GM18502 (cell line): ENCODE measurements around the gene CILP2.

Source experiments
- ATAC-seq: cut with Tn5 transposase; IDR thresholded peaks from one replicate; pipeline ENCODE4 v1.9.1; 2021; ENCODE audit warnings: mild to moderate bottlenecking; ENCODE audit not compliant: unreplicated experiment, poor library complexity

Gene CILP2

GRCh38 chr19:19527674-19528625 is 10.1 kb upstream of the CILP2 start:
- ATAC-seq: no peak

- no peak for ATAC-seq
Observed at GRCh38 chr19:19528721-19529490, 9.2 kb upstream of the CILP2 start, which contains the start of gene YJEFN3. TSS of gene YJEFN3 (plus strand) at chr19:19528911. CDS start at chr19:19528933, 22 bp downstream.

GRCh38 chr19:19529783-19530422 is 8.2 kb upstream of the CILP2 start:
- ATAC-seq: no peak

DNA sequence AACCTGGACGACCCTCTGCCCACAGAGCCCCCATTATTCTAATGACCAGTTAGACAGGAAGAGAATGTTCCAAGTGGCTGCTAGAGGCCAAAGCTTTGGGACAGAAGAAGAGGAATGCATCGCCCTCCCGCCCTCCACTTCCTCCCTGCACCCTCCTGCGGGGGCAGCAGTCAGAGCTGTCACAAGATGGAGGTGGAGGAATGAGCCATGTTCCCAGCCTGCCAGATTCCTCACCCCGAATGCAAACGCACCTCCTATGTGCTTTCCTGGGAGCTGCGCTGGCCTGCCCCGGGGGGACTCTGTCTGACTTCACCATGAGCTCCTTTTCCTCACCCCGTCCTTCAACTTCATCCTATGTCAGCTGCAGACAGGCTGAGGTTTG is 7.7 kb upstream of the CILP2 start:
- ATAC-seq: no peak

DNA sequence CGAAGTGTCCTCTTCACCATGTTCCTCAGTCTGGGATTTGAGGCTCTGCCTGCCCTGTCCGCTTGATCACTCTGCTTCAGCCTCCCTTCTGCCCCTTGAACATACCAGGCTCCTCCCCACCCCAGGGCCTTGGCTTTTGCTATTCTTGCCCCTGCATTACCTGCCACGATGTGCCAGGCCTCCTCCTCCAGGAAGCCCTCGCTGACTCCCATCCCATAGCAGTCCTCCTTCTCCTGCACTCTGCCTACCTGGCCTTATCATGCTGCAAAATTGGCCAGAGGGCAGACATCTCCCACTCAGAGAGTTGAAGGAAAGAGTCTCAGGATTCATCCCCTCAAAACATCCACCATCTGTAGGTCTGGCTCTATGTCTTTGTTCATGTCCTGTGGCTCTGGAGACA is 7.2 kb upstream of the CILP2 start:
- ATAC-seq: no peak

DNA sequence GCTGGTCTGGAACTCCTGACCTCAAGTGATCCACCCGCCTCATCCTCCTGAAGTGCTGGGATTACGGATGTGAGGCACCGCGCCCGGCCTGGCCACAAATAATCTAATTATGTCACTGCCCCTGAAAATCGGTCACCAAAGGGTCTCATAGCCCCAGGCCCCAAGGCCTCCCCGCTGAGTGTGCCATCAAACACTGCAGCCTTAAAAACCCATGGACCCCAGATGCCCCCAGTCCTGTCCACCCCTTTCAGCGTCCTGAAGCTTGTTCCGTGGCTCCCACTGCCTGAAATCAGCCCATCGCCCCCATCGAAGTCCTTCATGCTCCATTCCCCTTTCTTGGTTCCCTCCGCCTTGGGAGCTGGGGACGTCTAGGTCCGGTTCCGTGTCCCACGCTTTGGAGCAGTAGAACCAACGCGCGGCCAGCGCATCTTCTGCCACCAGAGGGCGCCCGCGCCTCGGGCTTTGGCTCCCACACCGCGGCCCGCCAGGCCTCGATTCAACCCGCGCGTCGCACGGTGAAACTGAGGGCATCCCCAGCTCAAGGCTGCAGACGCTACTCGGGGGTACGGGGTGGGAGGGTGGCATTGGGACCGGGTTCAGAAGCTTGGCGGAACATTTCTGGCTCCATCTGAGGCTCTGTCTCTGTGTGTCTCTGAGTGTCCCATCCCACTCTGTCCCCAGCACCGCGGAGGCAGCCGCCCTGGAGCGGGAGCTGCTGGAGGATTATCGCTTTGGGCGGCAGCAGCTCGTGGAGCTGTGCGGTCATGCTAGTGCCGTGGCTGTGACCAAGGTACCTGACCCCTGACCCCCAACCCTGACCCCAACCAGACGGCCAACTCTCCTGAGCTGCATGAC is 5.9 kb upstream of the CILP2 start:
- ATAC-seq: no peak

GRCh38 chr19:19532806-19533701 is 5.0 kb upstream of the CILP2 start:
- ATAC-seq: no peak

DNA sequence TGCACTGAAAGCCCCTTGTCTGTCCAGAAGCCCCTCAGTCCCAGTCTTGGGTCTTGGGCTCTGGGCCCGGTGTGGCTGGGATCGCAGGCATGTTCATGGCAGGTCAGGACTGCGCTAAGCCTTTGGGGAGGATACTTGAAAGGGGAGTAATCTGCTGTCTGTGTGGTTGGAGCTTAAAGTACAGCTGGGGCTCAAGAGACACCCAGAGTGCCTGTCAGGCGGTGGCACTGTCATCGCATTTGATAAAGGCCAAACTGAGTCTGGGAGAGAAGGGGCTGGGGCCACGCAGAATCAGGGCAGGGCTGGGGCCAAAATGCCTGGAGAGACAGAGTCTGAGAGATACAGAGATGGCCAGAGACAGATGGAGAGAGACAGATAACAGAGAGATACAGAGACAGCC is 4.2 kb upstream of the CILP2 start:
- ATAC-seq: no peak

DNA sequence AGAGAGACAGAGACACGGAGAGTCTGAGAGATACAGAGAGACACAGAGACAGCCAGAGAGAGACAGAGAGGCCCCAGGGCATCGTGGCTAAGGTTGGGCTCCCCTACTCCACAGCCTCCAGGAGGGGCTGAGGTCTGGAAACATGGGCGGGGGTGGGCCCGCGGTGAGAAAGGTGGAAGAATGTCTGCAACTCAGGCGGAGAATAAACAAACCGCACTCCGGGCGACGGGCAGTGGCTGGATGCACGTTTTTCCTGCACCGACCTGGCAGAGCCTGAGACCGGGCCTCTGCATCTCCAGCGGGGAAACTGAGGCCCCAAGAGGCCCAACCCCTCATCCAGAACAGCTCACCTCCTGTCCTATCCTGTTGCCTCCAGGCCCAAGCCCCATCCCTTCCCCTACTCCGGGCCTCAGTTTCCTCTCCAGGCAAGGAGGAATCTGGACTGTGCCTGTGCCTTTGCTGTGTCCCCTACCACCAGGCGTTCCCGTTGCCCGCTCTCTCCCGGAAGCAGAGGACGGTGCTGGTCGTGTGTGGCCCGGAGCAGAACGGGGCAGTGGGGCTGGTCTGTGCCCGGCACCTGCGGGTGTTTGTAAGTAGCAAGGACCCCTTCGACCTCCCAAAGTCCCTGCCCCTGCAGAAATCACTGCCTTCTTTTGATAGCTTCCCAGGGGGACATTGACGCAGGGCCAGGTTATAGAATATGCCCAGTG is 3.4 kb upstream of the CILP2 start:
- no peak for ATAC-seq

DNA sequence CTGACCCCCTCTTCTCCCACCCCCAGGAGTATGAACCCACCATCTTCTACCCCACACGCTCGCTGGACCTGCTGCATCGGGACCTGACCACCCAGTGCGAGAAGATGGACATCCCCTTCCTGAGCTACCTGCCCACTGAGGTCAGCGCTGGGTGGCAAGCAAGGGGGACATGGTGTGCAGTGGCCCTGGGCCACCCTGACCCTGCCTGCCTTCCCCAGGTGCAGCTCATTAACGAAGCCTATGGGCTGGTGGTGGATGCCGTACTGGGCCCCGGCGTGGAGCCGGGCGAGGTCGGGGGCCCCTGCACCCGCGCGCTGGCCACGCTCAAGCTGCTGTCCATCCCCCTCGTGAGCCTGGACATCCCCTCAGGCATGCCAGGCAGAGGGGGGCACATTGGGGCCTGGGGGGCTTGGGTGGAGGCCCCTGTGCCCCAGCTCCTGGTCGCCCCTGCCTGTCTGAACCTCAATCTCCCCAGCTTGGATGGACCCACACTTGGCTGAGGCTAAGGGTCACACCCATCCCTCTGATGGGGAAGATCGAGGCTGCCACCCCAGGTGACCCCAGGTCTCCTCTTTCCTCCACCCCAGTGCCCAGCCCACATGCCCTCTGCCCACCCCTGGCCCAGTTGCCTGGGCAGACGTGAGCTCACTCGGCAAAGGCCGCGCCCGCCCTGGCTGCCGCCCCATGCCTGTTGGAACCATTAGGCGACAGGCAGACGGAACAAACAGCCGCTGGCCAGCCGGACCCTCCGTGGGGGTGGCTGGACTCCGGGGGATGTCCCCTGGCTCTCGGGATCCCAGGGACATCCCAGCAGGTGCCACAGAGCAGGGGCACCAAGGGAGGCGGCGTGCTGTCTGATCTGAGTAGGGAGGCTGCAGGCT is 2.5 kb upstream of the CILP2 start:
- ATAC-seq: no peak

GRCh38 chr19:19537075-19538048 is 703 bp upstream of the CILP2 start:
- no peak for ATAC-seq

DNA sequence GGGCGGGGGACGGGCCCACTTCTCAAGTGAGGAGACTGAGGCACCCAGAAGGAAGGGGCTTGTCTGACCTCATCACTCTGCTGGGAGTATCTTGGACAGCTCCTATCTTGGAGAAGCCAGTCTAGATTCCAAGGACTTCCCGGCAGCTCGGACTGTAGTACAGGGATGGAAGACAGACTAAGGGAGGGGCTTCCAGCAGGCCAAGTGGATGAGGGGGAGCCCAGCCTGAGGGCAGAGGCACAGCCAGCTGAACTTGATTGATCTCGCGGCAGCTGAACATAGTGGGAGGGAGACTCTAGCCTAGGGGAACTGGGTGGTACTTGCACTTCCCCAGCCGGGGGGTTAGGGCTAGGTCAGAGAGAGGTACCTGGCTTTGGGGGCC is 711 bp downstream of the CILP2 start:
- ATAC-seq: no peak

- no peak for ATAC-seq
Observed at GRCh38 chr19:19539698-19540063, 1.6 kb downstream of the CILP2 start.

GRCh38 chr19:19540064-19540714 is 2.1 kb downstream of the CILP2 start:
- no peak for ATAC-seq

- ATAC-seq: peak; percentile 58
Observed at GRCh38 chr19:19540715-19541515, 2.9 kb downstream of the CILP2 start.
